NCI-H510A (cell line): ENCODE data around the gene RXFP1.
"Not testable (repeated sequence)": the region's sequence is repeated elsewhere in the genome, so short reads cannot be mapped to it uniquely, and the experiment has no call there.

ENCODE experiments used
- DNase-seq: peaks from one replicate; lab custom pipeline; 2025; lab: John Stamatoyannopoulos, UW

The RXFP1 gene

DNA sequence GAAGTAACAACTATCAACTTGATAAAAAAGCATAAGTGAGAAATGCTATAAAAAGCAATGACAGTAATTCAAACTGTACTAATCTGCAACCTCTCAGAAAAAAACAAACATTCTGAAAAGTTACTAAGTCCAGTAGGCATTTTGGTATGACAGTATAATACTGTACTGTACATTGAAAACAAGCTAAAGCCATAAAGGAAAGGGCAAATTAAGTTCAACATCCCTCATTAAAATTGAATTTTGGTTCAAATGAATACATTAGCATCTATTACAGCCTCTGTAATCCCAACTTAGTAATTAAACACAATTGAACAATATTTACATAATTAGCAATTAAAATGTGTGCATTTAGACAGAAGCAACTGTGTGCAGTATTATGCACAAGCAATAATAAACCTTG is 96.3 kb downstream of the RXFP1 start:
- DNase-seq = no peak

DNA sequence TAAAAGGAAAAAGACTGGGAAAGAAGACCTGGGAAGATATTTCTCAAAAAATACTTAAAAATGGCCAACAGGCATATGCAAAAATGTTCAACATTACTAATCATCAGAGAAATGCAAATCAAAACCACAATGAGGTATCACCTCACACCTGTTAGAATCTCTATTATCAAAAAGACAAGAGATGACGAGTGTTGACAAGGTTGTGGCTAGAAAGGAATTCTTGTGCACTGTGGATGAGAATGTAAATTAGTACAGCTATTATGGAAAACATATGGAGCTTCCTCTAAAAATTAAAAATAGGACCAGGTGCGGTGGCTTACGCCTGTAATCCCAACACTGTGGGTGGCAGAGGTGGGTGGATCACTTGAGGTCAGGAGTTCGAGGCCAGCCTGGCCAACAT is 100.0 kb downstream of the RXFP1 start:
- DNase-seq = no peak

DNA sequence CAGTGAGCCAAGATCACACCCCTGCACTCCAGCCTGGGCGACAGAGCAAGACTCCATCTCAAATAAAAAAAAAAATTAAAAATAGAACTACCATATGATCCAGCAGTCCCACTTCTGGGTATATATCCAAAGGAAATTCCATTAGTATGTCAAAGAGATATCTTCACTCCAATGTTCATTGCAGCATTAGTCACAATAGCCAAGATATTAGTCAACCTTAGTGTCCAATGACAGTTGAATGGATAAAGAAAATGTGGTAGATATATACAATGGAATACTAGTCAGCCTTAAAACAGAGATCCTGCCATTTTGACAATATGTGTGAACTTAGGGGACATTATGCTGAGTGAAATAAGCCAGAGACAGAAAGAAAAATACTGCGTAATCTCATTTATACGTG is 100.6 kb downstream of the RXFP1 start:
- DNase-seq = no peak

DNA sequence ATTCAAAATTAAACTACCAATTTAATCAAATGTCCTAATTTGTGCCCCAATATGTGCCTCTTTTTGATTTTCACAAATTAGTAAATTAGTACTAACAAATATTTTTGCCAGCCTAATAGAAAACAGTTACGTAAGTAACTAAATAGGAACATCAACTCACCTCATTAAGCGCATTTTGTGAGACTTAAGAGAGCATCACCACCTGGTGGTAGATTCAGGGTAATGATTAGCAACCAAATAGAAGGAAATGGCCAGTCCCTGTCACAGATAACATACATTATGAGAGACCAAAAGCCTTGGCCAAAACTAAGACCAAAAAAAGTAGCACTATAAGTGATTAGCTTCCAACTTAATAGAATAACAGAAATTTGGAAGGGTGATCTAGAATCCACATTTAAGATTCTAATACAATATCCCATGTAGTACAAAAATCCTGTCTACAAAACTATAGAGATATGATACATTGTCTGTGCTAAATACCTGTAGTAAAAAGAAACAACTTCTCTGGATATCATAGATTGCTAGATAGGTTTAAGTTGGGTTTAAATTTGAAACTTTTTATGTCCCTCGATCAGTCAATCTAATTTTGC is 103.3 kb downstream of the RXFP1 start:
- DNase-seq = peak; percentile 6

DNA sequence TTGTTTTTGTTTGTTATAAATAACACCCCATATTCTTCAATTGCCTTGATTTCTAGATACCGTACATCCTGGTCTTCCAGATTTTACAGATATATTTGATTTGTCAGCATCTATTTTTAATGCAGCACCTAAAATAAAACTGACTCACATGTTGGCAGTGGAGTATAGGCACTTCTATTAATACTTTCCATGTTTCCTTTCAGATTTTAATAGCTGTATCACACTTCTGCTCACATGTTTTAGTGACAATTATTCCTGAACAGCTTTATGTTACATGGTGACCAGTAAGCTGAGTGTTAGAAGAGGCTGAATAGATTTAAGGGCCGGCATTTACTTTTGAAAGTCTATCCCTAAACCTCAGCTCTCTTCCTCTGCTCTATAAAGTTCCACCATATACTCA is 103.9 kb downstream of the RXFP1 start:
- no peak for DNase-seq

DNA sequence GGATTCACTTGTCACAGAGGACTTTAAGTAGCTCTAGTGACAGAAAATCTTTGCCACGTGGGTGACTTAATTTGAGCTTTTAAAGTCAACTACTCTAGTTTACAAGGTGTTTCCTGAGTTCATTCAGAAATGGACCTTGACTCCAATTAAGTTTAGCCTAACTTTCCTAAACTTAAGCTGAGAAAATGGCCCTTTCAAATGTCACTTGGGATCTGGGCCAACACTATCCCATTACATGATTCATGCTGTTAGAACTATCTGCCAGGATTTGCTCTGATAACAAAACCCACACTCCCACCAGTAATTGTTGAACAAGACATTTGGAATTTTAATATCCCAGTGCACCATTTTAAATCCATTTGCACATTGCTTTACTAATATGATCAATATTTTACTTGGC is 109.2 kb downstream of the RXFP1 start:
- no peak for DNase-seq

DNA sequence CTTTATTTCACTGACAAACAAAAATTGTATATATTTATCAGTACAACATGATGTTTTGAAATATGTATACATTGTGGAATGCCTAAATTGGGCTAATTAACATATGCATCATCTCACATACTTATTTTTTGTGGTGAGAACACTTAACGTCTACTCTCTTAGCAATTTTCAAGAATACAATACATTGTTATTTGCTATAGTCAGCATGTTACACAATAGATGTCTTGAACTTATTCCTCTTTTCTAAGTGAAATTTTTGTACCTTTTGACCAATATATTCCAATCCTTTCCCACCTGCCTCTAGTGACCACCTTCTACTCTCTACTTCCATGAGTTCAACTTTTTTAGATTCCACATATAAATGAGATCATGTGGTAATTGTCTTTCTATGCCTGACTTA is 114.9 kb downstream of the RXFP1 start:
- DNase-seq = no peak

DNA sequence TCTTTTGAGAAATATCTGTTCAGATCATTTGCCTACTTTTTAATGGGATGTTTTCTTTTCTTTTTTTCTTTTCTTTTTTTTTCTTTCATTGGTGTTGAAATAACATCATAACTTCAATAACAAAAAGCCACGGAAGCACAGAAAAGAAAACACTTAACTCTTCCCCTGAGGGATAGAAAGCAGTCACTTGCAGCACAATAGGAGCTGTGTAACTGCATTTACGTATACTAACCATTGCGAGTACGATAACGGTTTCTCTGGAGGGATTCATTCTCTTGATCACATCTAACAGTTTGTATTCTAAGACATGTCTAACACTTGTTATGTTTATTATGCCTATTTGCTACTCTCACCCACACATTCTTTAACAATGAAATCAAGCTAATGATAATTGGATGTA is 122.7 kb downstream of the RXFP1 start:
- no peak for DNase-seq

DNA sequence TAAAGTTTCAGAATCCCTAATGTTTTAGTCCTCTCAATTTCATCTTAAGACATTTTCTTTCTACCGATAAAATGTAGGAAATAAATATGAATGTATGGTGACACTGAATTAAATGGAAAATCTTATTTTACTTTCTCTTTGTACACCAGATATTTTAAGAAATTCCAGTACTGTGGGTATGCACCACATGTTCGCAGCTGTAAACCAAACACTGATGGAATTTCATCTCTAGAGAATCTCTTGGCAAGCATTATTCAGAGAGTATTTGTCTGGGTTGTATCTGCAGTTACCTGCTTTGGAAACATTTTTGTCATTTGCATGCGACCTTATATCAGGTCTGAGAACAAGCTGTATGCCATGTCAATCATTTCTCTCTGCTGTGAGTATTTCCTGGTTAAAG is 123.1 kb downstream of the RXFP1 start:
- no peak for DNase-seq

DNA sequence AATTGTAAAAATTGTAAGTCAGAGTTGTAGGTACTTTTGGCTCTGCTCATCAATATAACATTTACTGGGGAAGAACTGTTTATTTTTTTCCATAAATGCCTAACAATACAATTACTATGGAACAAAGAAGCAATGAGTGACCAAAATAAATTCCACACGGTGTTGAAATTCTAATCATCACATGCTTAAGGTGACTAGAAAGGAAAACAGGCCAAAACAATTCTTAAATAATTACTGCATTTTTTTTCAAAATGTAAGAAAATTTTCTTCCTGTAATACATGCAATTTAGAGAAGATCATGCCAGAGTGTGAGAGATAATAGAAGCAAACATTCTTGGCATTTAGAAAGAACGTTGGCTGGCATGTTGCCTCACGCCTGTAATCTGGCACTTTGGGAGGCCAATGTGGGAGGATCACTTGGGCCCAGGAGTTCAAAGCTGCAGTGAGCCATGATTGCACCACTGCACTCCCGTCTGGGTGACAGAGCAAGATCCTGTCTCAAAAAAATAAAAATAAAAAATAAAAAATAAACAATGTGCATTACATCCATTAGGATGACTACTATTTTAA is 127.5 kb downstream of the RXFP1 start:
- DNase-seq = no peak

DNA sequence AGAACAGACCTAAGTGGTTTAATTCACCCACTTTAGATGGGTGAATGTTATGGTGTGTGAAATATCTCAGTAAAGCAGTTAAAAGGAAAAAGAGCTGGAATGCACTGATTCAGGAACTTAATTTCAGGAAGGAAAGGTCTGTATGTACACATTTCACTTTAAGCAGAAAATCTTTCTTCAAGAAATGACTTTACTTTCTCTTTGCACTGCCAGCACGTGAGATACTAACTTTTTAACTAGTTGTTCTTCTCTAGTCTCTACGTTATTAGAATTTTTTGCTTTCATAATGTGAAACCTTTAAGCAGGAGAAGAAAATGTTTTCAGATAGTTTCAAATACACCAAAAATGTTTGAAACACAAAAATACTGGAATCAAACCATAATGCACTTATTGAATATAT is 131.2 kb downstream of the RXFP1 start:
- no peak for DNase-seq

DNA sequence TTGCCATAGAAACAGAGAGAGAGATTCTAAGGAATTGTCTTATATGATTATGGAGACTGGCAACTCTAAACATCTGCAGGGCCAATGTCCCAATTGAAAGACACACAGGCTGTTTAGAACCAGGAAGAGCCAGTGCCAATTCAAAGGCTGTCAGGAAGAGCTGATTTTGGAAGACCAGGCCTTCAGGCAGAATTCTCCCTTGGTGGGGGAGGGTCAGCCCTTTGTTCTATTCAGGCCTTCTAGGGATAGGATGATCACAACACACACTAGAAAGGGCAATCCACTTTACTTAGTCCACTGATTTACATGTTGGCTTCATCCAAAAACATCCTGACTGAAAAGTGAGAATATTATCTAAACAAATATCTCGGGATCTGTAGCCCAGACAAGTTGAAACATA is 134.8 kb downstream of the RXFP1 start:
- no peak for DNase-seq

DNA sequence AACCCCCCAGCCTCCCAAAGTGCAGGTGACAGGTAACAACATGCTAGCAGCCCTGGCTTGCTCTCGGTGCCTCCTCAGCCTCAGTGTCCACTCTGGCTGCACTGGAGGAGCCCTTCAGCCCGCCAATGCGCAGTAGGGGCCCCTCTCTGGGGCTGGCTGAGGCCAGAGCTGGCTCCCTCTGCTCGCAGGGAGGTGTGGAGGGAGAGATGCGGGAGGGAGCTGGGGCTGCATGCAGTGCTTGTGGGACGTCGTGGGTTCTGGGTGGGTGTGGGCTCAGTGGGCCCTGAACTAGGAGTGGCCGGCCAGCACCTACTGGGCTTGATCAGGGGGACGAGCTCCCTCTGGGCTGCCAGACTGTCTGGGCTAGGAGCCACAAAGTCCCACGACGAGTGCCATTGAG is 135.6 kb downstream of the RXFP1 start:
- DNase-seq = no peak

DNA sequence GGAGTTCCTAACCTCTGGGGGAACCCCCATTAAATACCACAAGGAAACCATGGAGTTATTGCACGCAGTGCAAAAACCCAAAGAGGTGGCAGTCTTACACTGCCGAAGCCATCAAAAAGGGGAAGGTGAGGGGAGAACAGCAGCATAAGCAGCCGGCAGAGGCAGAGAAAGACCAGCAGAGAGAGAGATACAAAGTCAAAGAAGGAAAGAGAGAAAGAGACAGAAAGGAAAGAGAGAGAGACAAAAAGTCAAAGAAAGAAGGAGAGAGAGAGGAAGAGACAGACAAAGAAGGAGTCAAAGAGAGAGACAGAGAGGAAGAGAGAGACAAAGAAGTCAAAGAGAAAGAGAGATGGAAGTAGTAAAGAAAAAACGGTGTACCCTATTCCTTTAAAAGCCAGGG is 141.6 kb downstream of the RXFP1 start:
- not testable (repeated sequence) for DNase-seq

DNA sequence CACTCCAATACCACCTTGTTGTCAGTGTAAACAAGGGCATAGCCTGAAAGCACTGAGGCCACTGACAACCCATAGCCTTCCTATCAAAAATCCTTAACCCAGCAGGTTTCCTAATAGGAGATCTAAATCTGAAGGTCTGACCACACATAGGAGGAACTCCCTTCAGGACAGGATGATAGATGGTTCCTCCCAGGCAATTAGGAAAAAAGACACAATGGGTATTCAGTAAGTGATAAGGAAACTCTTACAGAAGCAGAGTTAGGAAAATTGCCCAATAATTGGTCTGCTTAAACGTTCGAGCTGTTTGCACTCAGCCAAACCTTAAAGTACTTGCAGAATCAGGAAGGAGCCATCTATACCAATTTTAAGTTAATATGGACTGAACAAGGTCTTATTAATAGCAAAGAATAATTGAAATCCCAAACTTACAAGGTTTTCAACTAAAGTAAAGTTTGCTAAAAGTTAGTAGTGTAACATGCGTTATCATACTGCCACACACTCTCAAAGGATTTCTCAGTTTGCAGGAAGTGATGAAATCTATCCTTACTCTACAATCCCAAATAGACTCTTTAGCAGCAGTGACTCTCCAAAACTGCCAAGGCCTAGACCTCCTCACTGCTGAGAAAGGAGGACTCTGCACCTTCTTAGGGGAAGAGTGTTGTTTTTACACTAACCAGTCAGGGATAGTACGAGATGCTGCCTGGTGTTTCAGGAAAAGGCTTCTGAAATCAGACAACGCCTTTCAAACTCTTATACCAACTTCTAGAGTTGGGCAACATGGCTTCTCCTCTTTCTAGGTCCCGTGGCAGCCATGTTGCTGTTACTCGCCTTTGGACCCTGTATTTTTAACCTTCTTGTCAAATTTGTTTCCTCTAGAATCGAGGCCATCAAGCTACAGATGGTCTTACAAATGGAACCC is 142.3 kb downstream of the RXFP1 start:
- not testable (repeated sequence) for DNase-seq

DNA sequence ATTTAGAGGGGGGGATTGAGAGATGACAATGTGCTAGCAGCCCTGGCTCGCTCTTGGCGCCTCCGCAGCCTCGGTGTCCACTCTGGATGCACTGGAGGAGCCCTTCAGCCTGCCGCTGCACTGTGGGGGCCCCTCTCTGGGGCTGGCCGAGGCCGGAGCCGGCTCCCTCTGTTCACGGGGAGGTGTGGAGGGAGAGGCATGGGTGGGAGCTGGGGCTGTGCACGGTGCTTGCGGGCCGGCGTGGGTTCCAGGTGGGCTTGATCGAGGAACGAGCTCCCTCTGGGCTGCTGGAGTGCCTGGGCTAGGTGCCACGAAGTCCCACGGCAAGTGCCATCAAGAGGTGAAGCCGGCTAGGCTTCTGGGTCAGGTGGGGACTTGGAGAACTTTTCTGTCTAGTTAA is 143.1 kb downstream of the RXFP1 start:
- DNase-seq = no peak

DNA sequence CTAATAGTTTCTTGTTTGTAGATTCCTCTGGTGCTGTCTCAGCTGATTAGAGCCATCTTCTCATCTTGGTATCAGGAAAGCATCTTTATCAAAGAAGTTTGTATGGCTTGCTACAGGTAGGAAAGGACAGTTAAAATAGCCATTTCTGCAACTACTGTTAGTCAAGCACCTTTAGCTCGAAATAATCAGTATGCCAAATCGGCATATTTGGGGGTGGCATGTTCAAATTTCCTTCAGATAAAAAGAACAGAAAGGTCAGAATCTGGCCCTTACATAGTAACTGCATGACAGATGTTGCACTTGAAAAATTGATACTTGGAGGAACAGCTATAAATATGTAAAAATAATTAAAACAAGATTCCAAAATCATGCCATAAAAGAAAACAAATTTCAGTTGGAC is 145.2 kb downstream of the RXFP1 start:
- no peak for DNase-seq

DNA sequence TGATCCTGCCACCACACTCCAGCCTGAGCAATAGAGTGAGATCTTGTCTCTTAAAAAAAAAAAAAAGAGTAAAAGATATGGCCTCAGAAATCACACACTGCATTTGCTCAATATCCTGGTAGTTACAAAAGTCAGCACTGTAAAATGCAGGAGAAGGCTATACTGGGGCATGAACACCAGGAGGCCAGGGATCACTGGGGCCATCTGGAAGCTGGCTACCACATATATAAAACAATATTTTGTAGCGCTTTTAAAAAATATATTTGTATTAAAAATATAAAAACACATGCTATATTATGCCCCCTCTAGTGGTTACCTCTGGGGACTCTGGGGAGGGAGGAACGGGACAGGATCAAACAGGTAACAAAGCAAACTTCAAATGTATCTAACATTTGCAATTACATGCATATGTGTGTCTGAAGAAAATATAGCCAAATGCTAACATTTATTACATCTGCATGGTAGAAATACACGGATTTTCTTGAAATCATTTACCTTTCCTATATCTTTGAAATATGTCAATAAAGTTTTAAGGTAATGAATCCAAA is 146.0 kb downstream of the RXFP1 start:
- DNase-seq = no peak

DNA sequence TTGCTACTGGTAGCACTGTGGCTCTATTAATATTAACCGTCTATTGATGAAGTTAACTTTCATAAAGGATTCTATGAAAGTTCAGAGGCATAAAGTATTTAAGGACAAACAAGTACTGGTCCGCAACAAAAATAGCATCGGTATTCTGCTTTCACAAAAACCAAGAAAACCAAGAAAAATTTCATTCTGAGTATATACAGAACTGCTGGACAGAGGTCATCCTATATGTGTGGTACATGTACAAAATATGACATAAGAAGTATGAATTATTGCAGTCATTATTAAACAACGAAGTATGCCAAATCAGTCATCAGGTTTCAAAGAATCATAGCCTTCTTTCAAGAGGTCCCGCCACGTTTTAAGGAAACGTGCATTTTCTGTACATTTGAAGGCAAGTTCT is 147.6 kb downstream of the RXFP1 start:
- DNase-seq = no peak

DNA sequence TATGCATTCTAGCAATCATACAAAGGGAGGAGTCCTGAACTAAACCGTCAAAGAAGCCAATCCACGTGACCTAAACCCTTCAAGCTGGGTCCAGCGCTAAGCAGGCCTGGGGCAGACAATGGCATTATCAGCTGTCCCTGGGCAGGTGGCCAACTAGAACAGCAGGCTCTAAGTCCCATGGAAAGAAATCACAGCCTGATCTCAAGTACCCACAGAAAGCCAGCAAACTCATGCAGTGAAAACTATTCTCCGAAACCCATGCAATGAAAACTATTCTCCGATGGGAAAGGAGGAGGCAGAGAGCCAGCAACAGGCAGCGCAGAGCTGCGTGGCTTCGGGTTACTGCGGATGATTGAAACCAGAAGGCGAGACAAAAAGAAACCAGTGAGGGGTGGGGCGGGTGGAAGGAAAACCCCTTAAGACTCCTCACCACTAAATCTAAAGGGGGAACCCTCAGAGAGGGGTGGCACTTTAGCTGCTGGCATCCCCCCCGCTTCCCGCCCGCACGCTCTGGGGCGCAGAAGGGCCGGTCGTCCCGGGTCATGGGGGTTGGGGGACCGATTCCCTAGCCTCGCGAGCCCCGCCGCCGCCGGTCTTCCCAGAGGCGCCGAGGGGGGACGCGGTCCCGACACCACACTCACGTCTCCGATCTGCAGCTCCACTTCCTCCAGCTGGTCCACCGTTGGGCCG is 149.4 kb downstream of the RXFP1 start:
- DNase-seq = peak; percentile 43

DNA sequence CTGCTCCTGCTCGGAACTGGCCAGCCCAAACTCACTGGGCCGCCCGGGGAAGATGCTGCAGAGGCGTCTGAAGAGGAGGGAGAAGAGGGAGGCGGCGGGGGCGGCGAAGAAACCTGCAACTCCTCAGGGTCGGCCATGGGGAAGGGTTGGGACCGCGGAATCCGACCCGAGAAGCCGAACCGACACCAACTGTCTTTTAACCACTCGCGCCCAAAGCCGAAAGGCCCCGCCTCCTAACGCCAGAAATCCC is 149.9 kb downstream of the RXFP1 start, which contains the start of gene C4orf46:
Gene C4orf46, minus strand, starts transcription at position 223 of the 250 bp plus-strand sequence. Its CDS starts 86 bp downstream, at position 137.
- DNase-seq = no peak

DNA sequence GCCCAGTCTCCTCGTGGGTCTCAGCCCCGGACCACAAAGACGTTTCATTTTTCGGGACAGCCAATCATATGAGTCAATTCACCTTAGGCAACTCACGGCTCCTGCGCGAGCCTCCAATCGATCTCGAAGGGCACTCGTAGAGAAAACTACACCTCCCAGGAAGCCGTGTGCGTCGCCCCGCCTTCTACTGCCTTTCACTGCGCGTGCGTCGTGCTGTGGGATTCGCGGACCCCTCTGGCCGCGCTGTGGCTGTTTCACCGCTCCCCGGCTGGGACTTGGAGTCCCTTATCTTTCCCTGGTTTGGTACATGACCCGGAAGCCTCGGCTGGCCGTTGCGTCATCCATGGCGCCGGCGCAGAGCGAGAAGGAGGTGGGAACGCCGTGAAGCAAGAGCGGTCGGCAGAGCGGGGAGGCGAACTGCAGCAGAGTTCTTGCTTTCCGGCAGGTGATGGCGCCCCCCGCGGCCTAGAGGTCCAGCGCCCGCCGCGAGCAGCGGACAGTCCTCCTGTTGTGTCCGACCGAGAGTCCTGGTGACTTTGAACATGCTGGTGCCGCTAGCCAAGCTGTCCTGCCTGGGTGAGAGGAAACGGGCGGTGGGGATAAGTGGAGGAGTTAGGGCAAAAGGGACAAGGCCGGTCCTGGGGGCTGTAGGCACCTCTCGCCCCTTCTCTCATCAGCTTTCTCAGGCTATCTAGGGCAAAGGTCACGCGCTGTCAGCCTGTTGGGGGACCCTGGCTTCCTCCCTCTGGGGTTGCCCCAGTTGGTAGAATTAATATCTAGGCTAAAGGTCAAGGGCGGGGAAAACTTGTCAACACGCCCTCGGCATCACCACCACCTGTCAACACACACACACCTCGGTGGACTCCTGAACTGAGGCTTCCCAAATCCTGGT is 150.5 kb downstream of the RXFP1 start, which contains the start of gene ETFDH:
Gene ETFDH, plus strand, starts transcription at position 382 of the 892 bp plus-strand sequence. Its CDS starts 161 bp downstream, at position 543.
- DNase-seq = peak; percentile 92
